Measurements from ENCODE around the gene APOH. TPM values are rescaled to one million over a fixed set of nuclear protein-coding genes. Genes with fewer than 3 reads are reported as not detected.

APOH gene
- total RNA-seq, result not detected

GRCh38 chr17:66228887-66229782, at the start of gene APOH:
APOH (minus strand) TSS chr17:66229415; CDS start chr17:66229379, 36 bp downstream.
- H3K27me3 ChIP-seq, result peaks cover 0 to 9% (median 0%) of the 10 kb centered on the region in 4 donors
- no peaks in the 10 kb centered on the region for H3K4me1 ChIP-seq
- H3K4me3 ChIP-seq, result no peak within 1 kb of the TSS
- no peaks in the 10 kb centered on the region for H3K36me3 ChIP-seq
- TF ChIP-seq, protein P1, sequence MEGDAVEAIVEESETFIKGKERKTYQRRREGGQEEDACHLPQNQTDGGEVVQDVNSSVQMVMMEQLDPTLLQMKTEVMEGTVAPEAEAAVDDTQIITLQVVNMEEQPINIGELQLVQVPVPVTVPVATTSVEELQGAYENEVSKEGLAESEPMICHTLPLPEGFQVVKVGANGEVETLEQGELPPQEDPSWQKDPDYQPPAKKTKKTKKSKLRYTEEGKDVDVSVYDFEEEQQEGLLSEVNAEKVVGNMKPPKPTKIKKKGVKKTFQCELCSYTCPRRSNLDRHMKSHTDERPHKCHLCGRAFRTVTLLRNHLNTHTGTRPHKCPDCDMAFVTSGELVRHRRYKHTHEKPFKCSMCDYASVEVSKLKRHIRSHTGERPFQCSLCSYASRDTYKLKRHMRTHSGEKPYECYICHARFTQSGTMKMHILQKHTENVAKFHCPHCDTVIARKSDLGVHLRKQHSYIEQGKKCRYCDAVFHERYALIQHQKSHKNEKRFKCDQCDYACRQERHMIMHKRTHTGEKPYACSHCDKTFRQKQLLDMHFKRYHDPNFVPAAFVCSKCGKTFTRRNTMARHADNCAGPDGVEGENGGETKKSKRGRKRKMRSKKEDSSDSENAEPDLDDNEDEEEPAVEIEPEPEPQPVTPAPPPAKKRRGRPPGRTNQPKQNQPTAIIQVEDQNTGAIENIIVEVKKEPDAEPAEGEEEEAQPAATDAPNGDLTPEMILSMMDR (IDR thresholded peaks at IDR 0.05), result no peak
- TF ChIP-seq POLR2A (IDR thresholded peaks at IDR 0.05), result no peak
- 84% methylated on average over 20 of the region's 20 CpGs for WGBS, 2 donors
- H3K9me3 ChIP-seq, result no peaks in the 10 kb centered on the region
- intact Hi-C loops (cut with DNase I), result no loop called here
- no peak within 1 kb of the TSS for H3K27ac ChIP-seq
- no peak for DNase-seq

GRCh38 chr17:66277191-66277590, 48.0 kb upstream of the APOH start:
- intact Hi-C loops (cut with DNase I), result no loop called here
- Histone ChIP-seq H3K27me3 (no peaks in the 10 kb centered on the region), H3K9me3 (no peaks in the 10 kb centered on the region), H3K27ac (no peak overlapping the region), H3K4me3 (no peak overlapping the region), H3K36me3 (no peaks in the 10 kb centered on the region), H3K4me1 (peaks cover 0 to 20% (median 0%) of the 10 kb centered on the region in 3 donors)
- TF ChIP-seq, protein P1 (IDR thresholded peaks at IDR 0.05), result no peak
- no peak for TF ChIP-seq POLR2A (IDR thresholded peaks at IDR 0.05)
- WGBS, 2 donors, result 89 to 100% methylated on average over 2 of the region's 2 CpGs
- no peak for DNase-seq

GRCh38 chr17:66276328-66276937, 47.2 kb upstream of the APOH start:
- H3K27ac ChIP-seq, result no peak overlapping the region
- intact Hi-C loops (cut with DNase I), result no loop called here
- no peaks in the 10 kb centered on the region for H3K27me3 ChIP-seq
- TF ChIP-seq POLR2A (IDR thresholded peaks at IDR 0.05), result no peak
- TF ChIP-seq, protein P1 (IDR thresholded peaks at IDR 0.05), result no peak
- peaks cover 0 to 4% (median 0%) of the 10 kb centered on the region in 3 donors for H3K9me3 ChIP-seq
- peaks cover 0 to 20% (median 0%) of the 10 kb centered on the region in 3 donors for H3K4me1 ChIP-seq
- no peak overlapping the region for H3K4me3 ChIP-seq
- 90 to 94% methylated on average over 1 to 3 of the region's 3 CpGs for WGBS, 2 donors
- H3K36me3 ChIP-seq, result no peaks in the 10 kb centered on the region
- DNase-seq, result no peak

GRCh38 chr17:66275651-66276050, 46.4 kb upstream of the APOH start:
- intact Hi-C loops (cut with DNase I), result no loop called here
- no peaks in the 10 kb centered on the region for H3K36me3 ChIP-seq

More at GRCh38 chr17:66275651-66276050, 46.4 kb upstream of the APOH start:
- TF ChIP-seq, protein P1 (IDR thresholded peaks at IDR 0.05), result no peak
- no peak for TF ChIP-seq POLR2A (IDR thresholded peaks at IDR 0.05)
- peaks cover 0 to 7% (median 0%) of the 10 kb centered on the region in 3 donors for H3K9me3 ChIP-seq
- no peak for DNase-seq
- 68 to 74% methylated on average over 5 to 6 of the region's 6 CpGs for WGBS, 2 donors
- peaks cover 0 to 20% (median 0%) of the 10 kb centered on the region in 3 donors for H3K4me1 ChIP-seq
- no peaks in the 10 kb centered on the region for H3K27me3 ChIP-seq
- no peak overlapping the region for H3K4me3 ChIP-seq
- H3K27ac ChIP-seq, result no peak overlapping the region

Measured in esophagus squamous epithelium (tissue), 5 donors.